ENCODE data around the gene ZNF48.
A peak's percentile ranks its signal among the peaks of the same experiment; 100 is the strongest.

Gene ZNF48

GRCh38 chr16:30444231-30445148 lies 49.3 kb downstream of the ZNF48 start:
- DNase-seq, result no peak

- no peak for DNase-seq
Observed at GRCh38 chr16:30445149-30445407, 49.9 kb downstream of the ZNF48 start.

- peak; percentile 97 for DNase-seq
Observed at GRCh38 chr16:30445408-30446202, 50.4 kb downstream of the ZNF48 start, which contains the start of gene SEPHS2. SEPHS2 (minus strand) TSS chr16:30445874; CDS start chr16:30445727, 147 bp downstream.

- DNase-seq, result no peak
Observed at GRCh38 chr16:30446203-30446595, 51.0 kb downstream of the ZNF48 start.

- DNase-seq, result no peak
Observed at GRCh38 chr16:30447512-30448226, 52.4 kb downstream of the ZNF48 start.

GRCh38 chr16:30449116-30449435 lies 53.9 kb downstream of the ZNF48 start:
- no peak for DNase-seq
